Activated CD4-positive, alpha-beta T cell treated with anti-CD3 and anti-CD28 coated beads for 4 hours (primary cell): ENCODE measurements around the gene VSTM4.

ENCODE experiments used
- DNase-seq, 2 donors: peaks; one replicate each; pipeline ENCODE4 v3.0.0-alpha.2; 2020

The VSTM4 gene

DNA sequence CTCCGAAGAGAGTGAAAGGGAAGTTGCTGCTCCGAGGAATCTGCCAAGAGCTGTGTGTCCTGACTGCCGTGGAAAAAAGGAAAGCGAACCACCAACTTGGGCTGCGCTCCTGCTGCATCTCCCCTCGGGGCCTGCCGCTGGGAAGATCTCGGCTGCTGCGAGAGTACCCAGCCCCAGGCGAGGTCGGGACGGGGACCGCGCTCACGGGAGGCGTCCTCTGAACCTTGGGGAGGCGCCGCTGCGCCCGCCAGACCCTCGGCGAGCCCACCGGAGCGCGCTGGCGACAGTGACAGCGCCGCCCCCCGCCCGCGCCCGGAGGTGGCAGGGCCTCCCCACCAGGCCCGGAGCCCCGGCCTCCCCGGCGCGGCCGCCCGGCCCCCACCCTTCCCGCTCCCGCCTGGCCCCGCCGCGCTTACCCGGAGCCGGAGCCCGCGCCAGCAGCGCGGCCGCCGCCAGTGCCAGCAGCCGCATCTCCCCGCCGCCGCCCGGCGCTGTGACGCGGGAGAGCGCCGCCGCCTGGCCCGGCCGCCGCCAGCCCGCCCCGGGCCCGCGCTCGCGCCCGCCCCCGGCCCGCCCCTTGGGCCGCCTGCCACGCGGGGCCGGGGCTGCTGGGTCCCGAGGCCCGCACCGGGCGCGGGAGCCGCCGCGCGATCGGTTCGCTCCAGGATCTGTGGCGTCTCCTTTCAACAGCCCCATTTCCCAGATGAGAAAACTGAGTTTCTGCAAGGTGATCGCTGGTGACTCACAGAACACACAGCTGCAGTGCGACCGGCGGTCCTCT lies at the start of gene VSTM4:
VSTM4 (minus strand) TSS at position 508 of the 781 bp plus-strand sequence; CDS start at position 471, 37 bp downstream.
- DNase-seq: no peak

DNA sequence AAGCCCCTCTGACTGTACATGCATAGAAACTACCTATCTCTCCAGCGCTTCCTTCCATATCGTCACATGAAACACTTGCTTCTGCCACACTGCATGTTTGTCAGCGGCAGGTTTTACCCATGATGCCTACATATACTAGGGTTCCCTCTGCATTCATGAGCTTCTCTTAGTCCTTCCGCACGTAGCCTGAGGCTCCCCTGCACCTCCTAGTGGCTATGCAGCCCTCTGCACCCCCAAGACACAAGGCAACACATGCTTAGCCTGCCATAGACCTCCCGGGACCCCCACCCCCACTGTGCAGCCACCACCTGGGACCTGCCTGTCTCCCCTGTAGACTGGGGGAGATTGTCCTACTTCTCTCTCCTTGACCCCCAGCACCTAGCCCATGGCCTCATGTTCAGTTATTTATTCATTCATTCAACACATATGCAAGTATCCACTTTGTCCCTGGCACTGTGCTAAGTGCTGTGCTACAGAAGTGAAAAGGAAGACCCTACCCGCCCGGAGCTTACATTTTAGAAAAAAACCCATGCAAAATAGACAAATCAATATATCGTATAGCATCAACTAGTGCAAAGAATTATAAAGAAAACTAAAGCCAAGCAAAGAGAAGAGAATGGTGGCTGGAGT lies 49.4 kb upstream of the VSTM4 start:
- DNase-seq: peak in 1 of 2 donors; percentile 22

- no peak for DNase-seq
Observed at GRCh38 chr10:49163741-49164140, 48.4 kb upstream of the VSTM4 start.

GRCh38 chr10:49162761-49163310 lies 47.5 kb upstream of the VSTM4 start:
- no peak for DNase-seq

DNA sequence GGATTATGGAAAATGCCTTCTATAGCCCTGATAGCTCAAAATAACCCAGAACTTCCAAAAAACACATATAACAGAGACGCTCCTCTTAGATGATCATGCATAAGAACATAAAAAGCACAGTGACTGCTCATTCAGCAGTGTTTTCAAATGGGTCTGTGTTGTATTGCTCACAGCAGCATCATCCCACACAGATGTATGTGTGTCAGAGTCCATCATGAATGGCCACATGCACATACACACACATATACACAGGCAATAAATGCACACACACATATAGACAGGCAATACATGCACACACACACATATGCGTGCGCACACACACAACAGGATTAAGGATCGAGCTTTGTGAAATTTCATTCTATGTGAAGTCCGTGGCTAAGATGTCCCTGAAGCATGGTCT lies 46.7 kb upstream of the VSTM4 start:
- no peak for DNase-seq

DNA sequence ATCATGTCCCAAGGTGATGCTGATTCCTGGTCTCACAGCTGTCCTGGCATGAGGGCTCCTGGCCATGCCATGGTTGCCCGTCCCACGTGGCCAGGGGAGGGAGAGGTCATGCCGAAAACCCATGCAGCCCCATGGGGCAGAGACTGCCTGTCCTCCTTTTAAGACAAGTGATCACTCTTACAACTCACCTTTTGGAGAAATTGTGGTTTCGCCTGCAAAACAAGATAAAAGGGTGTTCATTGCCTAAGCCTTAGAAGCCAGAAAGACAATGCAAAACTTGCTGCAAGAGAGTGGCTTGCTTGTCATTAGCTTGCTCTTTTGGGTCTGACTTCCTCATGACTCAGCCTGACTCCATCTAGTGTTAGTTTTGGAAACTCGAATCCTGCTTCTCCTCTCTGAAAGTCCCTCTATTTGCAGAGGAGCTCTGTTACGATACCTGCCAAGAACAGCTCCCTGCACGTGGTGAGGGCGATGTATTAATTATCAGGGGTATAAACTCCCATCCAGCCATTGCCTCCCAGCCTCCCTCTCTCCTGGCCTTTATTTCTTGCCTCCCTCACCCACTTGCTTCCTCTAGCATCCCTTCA lies 46.2 kb upstream of the VSTM4 start:
- no peak for DNase-seq

GRCh38 chr10:49160814-49161213 lies 45.5 kb upstream of the VSTM4 start:
- DNase-seq: no peak

GRCh38 chr10:49160110-49160509 lies 44.8 kb upstream of the VSTM4 start:
- DNase-seq: no peak

GRCh38 chr10:49158915-49159314 lies 43.6 kb upstream of the VSTM4 start:
- no peak for DNase-seq

GRCh38 chr10:49158404-49158803 lies 43.1 kb upstream of the VSTM4 start:
- DNase-seq: no peak

GRCh38 chr10:49157229-49157628 lies 41.9 kb upstream of the VSTM4 start:
- no peak for DNase-seq

- DNase-seq: no peak
Observed at GRCh38 chr10:49154641-49155040, 39.3 kb upstream of the VSTM4 start.

GRCh38 chr10:49153971-49154370 lies 38.6 kb upstream of the VSTM4 start:
- no peak for DNase-seq

- DNase-seq: no peak
Observed at GRCh38 chr10:49153115-49153514, 37.8 kb upstream of the VSTM4 start.

- DNase-seq: no peak
Observed at GRCh38 chr10:49152663-49153062, 37.3 kb upstream of the VSTM4 start.

DNA sequence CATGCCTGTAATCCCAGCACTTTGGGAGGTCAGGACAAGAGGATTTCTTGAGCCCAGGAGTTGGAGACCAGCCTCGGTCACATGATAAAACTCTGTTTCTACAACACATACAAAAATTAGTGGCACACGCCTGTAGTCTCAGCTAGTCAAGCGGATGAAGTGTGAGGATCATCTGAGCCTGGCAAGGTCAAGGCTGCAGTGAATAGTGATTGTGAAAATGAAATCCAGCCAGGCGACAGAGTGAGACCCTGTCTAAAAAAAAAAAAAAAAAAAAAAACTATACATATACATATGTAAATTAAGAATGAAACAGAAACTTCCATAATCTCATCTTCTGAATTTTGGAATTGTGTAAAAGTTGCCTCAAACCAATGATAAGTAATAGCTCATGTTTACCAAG lies 36.7 kb upstream of the VSTM4 start:
- no peak for DNase-seq

GRCh38 chr10:49151481-49151880 lies 36.2 kb upstream of the VSTM4 start:
- no peak for DNase-seq

DNA sequence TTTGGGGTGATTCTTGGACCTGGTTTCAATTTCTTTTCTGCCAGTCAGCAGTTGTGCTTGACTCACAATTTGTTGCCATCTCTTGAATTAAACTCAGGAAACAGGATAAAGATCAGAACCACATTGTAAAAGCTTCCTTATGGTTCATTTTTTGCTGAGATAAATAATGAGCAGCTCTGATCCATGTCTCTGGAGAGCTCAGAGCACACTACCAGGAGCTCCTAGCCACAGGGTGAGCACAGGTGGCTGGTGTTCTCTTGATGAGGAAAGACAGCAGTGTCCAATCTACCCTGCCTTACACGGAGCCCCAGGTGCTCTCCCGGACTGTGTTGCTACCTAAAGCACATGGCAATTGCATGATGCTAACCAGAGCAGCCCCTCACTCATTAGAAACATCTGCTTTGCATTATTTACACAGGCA lies 35.7 kb upstream of the VSTM4 start:
- no peak for DNase-seq

GRCh38 chr10:49150426-49150825 lies 35.1 kb upstream of the VSTM4 start:
- DNase-seq: no peak

GRCh38 chr10:49149881-49150280 lies 34.6 kb upstream of the VSTM4 start:
- no peak for DNase-seq

DNA sequence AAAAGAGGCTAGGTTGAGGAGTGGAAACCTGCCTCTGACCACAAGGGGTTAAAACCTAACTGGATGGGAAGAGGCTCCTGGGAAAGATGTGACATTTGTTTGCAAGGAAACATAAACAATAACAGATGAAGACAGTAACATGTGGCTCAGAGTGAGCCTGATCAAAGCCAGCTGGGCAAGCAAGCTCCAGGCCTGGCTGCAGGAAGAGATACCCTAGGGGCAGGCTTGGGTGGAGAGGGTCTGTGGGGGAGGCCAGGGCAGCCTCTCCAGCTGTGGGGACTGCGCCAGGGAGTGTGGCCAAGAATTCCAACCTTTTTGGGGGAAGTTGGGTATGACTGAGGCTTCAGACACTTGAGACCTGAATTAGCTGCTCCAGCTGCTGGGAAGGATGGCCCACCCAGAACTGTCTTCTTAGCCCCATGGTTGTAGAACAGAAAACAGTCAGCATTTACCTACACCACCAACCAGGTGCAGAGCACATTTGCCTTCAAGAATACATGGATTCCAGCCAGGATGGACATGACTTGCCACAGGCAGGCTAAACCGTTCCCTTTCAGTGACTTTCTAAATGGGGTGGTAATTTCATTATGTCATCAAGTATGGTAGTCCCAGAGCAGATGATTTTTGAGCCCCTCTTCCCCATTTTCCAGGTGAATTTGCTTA lies 28.9 kb upstream of the VSTM4 start:
- DNase-seq: no peak

DNA sequence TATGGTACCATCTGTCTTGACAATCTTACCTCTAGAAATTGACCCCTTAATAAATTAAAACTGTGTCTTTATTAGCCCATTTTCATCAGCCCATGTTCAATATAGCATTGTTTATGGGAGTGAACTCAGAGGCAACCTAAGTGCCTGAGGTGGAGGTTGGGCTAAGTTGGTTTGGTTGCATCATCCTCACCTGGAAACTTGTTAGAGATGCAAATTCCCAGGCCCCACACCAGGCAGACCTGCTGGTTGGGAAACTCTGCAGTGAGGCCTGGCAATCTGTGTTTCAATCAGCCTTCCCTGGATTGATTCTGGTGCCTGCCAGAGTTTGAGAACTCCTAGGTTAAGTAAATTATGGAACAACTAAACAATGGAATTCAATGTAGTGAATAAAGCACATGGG lies 27.9 kb upstream of the VSTM4 start:
- no peak for DNase-seq
